HPDE6-E6E7 (cell line): ENCODE measurements around the gene XDH.

ENCODE experiments used
- DNase-seq: peaks from one replicate; pipeline ENCODE4 v3.0.0; 2011; ENCODE audit warnings: missing footprints; ENCODE audit errors: extremely low spot score

The XDH gene

DNA sequence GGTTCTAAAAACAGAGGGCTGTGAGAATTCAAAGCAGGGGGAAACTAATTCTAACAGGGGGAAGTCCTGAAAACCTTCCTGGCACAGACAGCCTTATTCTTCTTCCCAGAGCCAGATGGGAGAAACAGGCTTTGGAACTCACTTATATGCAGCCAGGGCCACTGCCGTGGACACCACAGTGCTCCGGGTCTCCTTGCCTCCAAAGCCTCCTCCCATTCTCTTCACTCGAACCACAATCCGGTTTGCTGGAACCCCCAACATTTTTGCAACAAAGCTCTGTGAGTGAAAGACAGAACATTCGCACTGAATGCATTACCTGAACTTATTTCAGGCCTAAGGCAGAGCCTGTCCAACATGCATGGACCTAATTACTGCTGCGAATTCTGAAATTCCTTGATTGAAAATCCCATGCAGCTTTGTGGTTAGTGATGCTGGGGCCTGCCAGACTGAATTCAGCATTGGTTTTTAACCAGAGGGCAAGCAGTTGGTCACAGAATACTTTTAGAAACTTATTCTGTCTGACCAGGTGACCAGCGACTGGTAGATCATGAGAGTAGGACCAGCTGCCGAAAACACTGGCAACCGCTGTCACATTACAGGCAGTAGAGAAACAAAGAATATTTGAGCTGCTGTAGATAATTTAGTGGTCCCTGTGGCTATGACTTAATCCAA lies 48.6 kb downstream of the XDH start:
- DNase-seq: no peak

DNA sequence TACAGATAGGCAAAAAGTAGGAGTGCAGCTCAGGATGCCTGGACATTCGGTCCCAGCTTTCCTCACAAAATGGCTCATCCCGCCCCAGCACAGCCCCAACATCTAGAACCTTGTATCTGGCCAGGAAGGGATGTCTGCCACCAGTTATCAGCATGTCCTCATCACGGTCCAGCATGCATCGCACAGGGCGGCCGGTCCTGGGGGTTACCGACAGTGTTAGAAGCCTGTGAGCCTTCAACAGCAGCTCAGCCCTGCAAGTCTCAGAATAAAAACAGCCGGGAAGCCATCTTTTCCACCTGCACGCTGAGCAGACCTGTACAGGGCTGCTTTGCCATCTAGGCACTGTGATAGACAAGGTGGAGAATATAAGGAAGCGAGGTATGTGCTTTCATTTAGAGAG lies 49.2 kb downstream of the XDH start:
- no peak for DNase-seq

DNA sequence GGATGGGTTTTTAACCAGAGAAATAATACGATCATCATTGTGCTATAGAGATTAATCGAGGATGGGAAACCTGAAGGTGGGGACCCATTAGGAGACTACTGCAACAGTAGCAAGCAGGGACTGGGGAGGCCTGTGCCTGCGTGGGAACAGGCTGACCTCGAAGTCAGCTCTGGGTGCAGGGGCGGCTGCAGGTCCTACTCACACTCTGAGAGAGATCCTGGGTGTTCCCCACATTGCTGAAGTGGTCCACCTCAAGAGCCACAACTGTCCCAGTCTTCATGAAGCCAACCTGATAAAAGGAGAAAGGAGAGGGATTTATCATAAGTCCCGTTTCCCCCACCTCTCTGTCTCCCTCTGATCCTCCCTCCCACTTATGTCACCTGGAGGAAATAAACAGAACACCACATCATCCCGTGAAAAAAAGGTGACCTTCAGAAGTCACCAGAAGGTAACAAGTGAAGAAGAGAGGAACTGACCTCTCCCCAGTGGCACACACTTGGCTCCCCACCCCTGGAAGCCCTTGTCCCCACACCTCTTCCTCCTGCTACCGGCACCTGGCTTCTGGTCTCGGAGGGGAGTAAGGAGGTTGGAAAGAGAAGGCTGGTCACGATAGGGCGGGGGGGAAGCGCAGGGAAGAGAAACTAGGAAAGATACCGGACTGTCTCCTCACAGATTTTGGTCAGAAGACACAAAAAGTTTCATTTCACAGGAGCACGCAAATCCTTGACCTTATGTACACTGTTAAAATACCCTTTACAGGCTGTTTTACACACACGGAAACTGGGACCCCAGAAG lies 50.4 kb downstream of the XDH start:
- DNase-seq: no peak

DNA sequence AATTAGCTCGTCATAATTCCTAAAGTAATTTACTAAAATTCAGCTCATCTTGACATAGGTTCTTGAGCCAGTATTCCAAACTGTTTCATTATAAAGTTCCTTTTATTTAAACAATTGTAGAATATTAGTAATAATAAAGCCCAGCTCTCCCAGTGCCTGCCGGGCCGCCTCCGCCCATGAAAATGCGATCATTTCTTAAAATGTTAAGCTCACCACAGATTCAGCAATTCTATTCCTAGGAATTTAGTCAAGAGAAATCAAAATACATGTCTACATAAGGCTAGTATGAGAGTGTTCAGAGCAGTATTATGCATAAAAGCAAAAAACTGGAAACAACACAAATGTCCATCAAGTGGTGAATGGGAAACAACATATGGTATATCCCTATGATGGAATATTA lies 52.0 kb downstream of the XDH start:
- no peak for DNase-seq

DNA sequence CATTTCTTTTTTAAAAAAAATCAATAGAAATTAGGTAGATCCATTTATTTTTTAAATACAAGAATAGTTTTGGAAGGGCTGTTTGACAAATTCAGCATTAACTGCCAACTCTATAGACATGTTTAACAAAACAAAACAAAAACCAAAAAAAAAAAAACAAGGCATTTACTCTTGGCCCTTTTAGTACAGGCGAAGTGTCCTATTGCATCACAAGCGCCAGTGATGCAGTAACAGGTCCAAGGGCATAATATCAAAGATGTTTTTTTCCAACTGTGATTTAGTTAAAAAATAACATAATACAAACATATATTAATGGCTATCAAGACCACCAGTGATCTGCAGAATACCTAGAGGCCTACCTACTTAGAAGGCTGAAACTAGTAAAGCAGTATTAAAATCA lies 55.3 kb downstream of the XDH start:
- no peak for DNase-seq

DNA sequence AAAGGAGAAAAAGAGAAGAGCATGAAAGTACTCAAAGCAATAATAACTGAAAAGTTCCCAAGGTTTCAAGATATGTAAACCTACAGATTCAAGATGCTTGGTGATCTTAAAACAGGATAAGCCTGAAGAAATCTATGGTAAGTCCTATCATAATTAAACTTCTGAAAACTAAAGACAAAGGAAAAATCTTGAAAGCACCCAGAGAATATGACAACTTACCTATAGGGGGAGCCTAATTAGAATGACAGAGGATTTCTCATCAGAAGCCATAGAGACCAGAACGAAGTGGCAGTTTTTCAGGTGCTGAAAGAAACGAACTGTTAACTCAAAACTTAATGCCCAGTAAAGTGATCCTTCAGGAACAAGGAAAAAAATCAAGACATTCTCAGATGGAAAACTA lies 59.7 kb downstream of the XDH start:
- DNase-seq: no peak

DNA sequence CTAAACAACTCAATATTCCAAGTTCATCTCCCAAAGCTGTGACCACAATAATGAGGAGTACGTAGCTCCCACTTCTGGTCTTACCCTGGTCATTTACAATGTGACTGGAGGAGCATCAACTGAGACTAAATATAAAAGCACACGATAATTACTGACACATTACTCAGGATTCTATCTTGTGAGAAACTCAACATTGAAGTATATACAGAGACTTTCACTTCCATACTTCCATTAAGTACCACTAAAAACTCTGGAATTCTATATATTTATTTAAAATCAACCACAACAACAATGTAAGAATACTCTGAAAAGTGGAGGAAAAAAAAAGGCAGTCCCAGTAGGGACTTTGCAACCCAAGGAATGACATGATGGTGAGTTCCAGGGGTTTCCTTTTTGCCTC lies 61.4 kb downstream of the XDH start:
- no peak for DNase-seq

DNA sequence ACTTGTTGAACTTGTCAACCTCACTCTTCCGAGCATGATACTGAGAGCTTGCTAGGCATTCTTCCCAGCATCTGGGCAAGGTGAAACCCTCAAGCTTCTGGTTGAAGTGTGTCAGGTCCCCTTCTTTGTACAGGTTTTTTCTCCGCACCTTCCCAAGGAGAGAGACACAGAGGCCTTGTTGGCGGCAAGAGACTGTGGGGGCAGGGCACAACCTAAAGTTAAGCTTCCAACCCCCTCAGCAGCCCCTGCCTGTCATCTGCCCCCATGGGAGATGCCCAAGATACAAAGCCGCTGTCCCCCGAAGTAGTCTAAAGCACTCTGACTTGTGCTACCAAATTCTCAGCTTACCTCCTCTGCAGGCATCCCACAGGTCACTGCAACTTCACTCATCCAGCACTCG lies 64.9 kb downstream of the XDH start:
- DNase-seq: no peak

DNA sequence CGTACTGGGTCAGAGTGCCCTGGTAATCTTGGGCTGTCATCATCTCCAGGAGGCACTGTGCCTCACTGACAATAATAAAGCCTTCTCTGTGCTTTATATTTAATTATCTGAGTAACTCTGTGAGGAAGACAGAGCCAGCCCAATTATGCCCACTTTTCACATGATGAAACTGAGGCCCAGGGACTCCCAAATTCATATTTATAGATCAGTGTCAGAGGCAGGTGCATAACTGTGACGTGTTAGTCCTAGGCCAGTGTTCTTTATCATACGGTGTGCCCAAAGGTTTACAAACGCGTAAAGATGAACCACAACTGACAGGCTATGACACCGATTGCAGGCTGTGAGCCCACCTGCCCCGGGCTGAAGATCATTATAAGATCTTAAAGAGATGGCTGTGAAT lies 65.4 kb downstream of the XDH start:
- no peak for DNase-seq

DNA sequence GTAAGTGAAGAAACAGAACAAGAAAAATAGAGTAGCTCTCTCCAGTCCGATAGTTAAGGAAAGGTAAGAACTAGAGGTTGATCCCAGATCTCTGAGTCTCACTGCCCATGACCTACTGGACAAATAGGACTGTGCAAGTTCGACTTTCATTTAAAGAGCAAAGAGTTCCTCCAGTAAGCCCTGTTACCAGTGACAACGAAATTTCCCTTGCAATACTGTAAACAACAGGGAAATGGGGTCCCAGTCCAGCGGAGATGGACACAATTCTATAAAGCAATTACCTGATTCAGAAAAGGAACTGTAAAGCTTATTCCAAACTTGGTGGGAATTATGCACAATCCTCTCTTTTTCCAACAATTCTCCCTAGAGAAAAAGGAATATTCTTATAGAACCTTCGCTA lies 65.9 kb downstream of the XDH start:
- no peak for DNase-seq

DNA sequence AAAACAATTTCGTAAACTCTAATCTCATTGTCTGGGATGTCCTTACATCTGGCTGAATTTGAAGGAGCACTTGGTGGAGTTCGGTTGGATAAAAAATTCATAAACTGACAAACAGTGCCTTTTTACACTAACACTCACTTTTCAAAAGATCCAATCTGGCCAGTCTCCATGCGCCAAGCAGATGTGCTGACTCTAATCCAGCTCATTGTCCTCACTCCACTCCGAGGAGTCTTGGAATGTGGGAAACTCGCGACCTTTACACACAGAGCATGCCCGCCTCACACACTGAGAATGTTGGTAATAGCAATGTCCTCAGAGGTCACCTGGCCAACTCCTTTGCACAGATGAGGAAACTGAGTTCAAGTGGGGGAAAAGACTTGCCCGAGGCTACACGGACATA lies 66.8 kb downstream of the XDH start:
- DNase-seq: no peak

DNA sequence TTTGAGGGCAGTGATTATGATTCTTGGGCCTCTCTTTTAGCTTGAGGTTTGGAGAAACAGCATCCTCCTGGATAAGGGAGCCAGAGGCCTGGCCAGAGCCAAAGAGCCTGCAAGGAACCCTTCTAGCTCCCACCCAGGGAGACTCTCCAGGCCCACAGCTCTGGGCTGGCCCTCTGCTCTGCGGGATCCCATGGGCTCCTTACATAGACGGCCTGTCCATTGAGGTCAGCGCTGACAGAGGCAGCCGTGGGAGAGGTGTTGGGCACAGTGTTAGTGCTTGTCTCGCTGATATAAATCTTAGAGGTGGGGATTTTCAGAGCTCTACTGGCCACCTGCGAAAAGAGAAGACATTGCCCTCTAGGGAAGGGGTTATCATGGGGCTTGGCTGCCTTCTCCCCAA lies 67.2 kb downstream of the XDH start:
- DNase-seq: no peak

DNA sequence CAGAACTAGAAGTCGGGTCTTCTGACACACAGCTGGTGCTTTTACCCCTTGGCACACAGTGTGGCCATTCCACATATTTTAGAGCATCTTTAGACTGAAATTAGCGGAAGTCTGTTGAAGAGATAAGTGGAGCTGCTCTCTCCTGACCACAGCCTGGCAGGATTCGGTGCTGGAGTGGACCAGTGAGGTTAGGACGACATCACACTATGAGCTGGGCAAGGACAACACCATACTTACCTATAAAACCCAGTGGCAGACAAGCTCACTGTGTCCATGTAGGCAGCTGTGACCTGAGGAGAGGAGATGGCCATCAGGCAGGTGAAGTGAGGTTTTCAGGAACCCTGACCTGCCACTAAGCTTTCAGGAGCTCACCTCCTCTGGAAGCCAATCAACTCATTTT lies 70.1 kb downstream of the XDH start:
- no peak for DNase-seq

DNA sequence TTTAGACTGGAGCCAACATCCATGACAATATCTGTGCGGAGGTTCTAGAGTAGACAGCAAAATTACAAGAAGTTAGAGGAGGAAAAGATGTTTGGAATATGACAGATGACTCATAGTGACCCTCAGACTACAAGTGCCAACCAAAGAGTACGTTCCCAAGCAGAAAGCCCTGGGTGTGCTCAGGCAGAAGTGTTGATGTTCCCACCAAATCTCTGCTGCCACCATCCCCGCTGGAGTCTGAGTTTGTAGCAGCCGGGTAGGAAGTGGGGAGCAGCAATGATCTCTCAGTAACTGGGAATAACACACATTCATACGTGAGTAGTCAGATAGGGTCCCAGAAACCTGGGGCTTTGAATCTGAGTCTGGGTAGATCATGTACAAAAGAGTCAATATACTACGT lies 73.2 kb downstream of the XDH start:
- DNase-seq: no peak

DNA sequence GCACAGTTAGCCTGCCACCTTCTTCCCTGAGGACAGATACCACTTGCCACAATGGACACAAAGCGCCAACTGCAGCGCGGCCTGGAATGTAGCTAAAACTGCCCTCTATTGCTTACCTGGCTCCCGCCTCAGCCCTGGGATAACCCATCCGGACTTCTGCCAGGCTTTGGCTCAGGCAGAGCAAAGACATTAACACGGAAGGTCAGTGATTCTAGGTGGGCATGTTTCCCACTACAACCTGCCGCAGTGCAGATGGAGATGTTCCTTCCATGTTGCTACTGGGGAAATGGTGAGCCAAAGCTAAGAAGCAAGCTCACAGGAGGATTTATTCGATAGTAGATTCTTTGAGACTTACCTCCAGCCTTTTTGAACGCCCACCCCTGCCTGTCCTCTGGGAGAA lies 74.8 kb downstream of the XDH start:
- DNase-seq: no peak

DNA sequence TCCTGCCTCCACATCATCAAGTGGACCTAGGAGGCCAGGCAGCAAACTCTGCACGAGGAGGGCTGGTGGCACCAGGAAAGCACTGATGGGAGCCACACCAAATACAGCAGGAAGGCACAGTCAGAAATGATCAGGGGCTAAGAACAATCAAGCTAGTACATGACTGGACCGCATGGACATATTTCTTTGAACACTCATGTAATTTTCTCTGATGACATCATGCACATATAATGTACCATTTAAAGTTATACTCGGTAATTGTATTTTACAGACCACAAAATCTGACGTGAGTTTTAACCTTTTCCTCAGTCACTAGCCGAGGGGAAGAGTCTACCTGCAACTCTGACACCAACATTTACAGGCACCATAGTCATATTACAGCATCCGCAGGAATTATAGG lies 76.7 kb downstream of the XDH start:
- peak; percentile 70 for DNase-seq

DNA sequence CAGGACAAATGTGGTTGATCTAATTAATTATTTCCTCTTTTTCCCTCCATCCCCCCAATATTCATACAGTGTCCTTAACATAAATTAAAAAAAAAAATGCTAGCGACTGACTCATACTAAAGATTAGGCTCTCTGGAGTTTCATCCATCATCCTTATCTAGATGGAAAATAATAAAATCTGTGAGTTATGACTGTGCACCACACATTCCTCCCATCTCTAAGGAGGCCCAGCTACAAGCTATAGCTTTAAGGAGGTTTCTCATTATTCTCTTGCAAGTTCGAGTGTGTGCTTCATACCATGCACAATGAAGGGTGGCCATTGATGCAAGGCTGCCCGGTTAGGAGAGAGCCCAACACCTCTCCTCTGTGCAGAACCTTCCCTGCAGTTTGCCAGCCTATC lies 77.3 kb downstream of the XDH start:
- no peak for DNase-seq

DNA sequence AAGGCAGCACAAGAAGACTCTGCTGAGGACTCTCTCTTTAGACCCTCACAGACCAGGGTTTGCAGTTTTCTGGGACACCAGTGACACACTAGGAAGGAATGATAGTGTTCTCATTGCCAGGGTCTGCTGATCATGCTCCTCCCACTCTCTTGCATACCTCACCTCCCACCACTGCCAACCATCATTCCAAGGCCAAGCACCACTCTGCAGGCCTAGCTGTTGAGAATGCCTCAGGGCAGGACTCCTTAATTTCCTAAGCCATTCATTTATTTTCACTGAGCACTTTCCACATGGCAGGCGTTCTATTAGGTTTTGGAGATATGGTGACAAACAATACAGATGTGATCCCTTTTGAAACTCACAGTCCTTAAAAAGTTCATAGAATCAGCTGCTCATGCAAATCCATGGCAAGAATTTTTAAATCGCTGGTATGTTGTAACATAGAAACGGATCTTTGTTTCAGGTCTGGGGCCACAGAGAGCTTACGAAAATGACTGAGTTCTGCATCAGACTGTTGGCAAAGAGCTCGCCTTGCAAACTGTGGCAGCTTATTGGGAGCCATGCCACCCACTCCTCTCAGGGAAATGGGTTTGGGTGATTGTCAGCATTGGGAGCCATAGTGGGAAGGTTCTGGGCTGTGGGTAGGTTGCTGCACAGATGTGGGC lies 78.5 kb downstream of the XDH start:
- DNase-seq: no peak

DNA sequence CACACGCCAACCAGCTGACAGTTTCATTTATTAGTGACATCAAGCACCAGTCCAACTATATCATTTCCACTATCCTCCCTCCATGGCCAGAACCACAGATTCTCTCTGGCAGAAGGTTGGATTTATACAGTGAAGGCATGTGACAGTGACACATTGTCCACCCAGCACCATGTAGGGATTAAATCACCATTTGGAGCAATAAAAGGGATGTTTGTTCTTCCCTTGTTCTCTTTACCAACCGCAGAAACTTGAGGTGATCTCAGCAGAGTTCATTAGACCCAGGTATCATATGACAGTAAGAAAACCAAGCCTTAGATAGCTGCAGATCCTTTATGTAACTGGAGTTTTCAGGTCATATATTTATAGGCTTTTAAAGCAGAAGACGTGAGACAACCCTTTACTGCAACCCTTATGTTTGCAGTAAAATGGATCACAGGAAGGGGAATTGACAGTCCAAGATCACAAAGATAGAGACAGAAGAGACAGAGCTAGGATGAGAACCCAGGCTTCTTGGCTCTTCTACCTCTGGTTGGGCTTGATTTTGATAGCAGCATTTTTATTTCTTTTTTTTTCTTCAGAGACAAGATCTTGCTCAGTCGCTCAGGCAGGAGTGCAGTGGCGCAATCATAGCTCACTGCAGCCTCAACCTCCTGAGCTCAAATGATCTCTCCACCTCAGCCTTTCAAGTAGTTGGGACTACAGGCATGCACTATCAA lies 80.1 kb downstream of the XDH start:
- DNase-seq: no peak

DNA sequence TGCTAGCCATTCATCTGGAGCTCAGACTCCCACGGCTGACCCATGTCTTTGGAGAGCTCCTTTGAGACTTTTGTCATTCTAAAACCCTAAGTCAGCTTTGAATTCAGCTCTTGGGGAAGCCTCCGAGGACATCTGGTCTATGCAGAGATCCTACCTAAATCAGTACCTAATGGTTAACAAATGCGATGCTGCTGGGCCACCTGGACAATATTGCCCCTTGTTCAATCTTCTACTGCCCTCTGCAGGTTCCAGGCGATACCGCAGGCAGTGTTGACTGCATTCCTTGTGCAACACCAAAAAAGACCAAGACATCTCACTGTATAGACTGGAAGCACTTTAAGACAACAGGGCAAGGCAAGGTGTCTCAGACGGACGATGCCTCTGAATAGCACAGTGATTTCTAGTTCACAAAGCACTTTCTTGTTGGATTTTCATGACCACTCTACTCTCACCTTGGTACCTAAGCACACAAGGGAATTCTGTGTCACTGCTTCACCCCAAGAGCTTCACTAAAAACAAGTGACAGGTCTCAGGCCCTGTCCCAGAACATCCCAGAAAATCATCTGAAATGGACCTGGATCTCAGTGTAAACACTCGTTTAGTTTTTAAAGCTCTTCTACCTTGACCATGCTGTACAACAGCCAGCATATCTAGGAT lies 80.9 kb downstream of the XDH start:
- DNase-seq: peak; percentile 69

DNA sequence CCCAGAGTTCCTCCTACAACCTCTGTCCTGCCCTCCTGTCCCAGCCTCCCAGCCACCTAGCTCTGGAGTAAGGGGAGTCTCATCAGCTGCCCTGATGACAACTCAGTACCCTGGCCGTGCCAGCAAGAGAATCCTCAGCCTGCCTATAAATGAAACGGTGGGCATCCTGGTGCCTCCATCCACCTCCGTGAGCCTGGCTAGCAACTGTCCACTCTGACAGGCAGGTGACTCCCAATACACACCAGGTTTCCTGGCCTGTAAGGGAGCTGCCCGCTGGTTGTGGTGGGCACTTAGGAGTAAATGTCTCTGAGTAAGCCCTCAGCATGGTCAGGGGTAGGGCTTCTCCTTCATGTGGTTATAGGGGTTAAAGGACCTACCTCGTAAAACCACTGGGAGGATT lies 81.5 kb downstream of the XDH start:
- DNase-seq: no peak

DNA sequence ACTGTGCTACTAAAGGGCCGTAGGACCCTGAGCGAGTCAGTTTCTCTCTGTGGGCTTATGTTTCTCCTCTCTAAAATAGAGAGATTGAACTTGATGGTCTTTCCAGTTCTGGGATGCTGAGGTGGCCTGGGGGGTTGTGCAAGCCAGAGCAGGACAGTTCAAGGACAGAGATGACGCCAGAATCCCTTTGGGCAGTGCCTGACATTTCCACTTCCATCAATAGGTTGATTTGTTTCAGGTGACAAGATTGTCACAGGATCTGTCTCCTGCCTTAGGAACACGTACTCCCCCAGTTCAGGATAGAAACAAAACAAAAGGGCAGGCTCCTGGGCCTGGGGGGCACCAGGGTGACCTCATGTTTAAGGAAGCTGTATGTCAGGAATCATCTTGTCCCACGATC lies 82.0 kb downstream of the XDH start:
- DNase-seq: no peak
